ENCODE data around the gene CTDSP1.

DNA sequence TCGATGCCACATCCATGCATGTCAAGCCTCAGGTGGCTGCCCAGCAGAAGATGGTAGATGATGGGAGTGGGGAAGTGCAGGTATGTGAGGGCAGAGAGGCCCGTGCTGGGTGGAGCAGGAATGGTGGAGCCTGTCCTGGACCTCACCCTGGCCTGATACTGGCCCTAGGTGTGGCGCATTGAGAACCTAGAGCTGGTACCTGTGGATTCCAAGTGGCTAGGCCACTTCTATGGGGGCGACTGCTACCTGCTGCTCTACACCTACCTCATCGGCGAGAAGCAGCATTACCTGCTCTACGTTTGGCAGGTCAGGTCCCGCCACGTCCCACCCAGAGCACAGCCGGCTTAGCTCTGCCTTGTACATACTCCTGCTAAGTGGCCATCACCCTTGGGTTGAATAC is 32.2 kb downstream of the CTDSP1 start:
- TF ChIP-seq, protein P1, sequence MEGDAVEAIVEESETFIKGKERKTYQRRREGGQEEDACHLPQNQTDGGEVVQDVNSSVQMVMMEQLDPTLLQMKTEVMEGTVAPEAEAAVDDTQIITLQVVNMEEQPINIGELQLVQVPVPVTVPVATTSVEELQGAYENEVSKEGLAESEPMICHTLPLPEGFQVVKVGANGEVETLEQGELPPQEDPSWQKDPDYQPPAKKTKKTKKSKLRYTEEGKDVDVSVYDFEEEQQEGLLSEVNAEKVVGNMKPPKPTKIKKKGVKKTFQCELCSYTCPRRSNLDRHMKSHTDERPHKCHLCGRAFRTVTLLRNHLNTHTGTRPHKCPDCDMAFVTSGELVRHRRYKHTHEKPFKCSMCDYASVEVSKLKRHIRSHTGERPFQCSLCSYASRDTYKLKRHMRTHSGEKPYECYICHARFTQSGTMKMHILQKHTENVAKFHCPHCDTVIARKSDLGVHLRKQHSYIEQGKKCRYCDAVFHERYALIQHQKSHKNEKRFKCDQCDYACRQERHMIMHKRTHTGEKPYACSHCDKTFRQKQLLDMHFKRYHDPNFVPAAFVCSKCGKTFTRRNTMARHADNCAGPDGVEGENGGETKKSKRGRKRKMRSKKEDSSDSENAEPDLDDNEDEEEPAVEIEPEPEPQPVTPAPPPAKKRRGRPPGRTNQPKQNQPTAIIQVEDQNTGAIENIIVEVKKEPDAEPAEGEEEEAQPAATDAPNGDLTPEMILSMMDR (IDR thresholded peaks at IDR 0.05) = no peak
- TF ChIP-seq POLR2AphosphoS5 (IDR thresholded peaks at IDR 0.05) (no peak), POLR2A (IDR thresholded peaks at IDR 0.05) (no peak), EP300 (IDR thresholded peaks at IDR 0.05) (no peak)
